Duodenal mucosa (tissue), 2 donors: ENCODE measurements around the gene VILL.
"Not testable (repeated sequence)": the region's sequence is repeated elsewhere in the genome, so short reads cannot be mapped to it uniquely, and the experiment has no call there.

Source experiments
- H3K27ac ChIP-seq: one replicate; pipeline ENCODE4 v1.7.0; 2013; ENCODE audit warnings: low read depth, low read length
- H3K27me3 ChIP-seq, 2 donors: one replicate each; pipeline ENCODE4 v1.7.0; 2013; ENCODE audit warnings: low read length in 2 of 2, control low read depth in 1 of 2; ENCODE audit not compliant: insufficient read depth in 2 of 2, control insufficient read depth in 1 of 2
- H3K36me3 ChIP-seq, 2 donors: one replicate each; pipeline ENCODE4 v1.7.0; 2013; ENCODE audit warnings: low read length in 2 of 2, control low read depth in 1 of 2; ENCODE audit not compliant: insufficient read depth in 2 of 2, control insufficient read depth in 1 of 2
- H3K4me1 ChIP-seq, 2 donors: one replicate each; pipeline ENCODE4 v1.7.0; 2013; ENCODE audit warnings: low read length in 2 of 2, control low read depth in 1 of 2; ENCODE audit not compliant: insufficient read depth in 2 of 2, control insufficient read depth in 1 of 2
- H3K4me3 ChIP-seq, 2 donors: one replicate each; pipeline ENCODE4 v1.7.0; 2013; ENCODE audit warnings: low read length in 2 of 2, low read depth in 1 of 2
- H3K9ac ChIP-seq, 2 donors: one replicate each; pipeline ENCODE4 v1.7.0; 2013; ENCODE audit warnings: low read length in 2 of 2, low read depth in 1 of 2
- H3K9me3 ChIP-seq, 2 donors: one replicate each; pipeline ENCODE4 v1.7.0; 2013; ENCODE audit warnings: low read length in 2 of 2, control low read depth in 1 of 2; ENCODE audit not compliant: control insufficient read depth in 1 of 2

VILL gene

DNA sequence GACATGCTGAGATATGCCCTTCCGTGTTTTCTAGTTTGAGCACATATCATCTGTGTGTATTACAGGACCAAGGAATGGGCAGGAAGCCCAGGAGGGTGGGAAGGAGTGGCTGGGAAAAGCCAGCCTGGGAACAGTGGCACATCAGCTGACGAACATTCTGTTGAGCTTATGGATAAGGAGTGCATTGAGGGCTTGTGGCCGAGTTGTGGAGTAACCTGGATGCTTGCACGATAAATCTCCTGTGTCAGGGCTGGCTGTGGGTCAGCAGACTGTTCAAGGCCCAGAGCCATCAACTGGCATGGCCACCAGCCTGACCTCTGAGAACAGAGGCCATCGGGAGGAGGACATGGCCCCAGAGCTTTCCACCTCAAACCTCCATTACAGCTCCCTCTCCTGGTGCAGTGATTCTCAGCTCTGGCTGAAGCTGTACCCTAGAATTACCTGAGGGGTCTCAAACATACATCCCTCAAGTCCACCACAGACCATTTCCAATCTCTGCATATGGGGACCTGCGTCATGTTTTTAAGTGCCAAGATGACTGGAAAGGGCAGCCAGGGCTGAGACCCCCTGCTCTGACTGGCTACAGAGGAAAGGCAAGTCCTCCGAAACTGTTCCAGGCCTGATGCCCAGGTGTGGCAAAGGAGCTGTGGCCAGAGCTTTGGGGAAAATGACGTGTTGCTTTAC is 4.8 kb upstream of the VILL start:
- Histone ChIP-seq H3K4me3 (peak overlapping the region; percentile 38 to 60), H3K4me1 (peaks cover 39 to 48% of the 10 kb centered on the region in 2 donors), H3K27ac (peak overlapping the region; percentile 87), H3K9ac (peak overlapping the region; percentile 69 to 75), H3K36me3 (peaks cover under 1 to 14% of the 10 kb centered on the region in 2 donors), H3K27me3 (no peaks in the 10 kb centered on the region), H3K9me3 (no peaks in the 10 kb centered on the region)

DNA sequence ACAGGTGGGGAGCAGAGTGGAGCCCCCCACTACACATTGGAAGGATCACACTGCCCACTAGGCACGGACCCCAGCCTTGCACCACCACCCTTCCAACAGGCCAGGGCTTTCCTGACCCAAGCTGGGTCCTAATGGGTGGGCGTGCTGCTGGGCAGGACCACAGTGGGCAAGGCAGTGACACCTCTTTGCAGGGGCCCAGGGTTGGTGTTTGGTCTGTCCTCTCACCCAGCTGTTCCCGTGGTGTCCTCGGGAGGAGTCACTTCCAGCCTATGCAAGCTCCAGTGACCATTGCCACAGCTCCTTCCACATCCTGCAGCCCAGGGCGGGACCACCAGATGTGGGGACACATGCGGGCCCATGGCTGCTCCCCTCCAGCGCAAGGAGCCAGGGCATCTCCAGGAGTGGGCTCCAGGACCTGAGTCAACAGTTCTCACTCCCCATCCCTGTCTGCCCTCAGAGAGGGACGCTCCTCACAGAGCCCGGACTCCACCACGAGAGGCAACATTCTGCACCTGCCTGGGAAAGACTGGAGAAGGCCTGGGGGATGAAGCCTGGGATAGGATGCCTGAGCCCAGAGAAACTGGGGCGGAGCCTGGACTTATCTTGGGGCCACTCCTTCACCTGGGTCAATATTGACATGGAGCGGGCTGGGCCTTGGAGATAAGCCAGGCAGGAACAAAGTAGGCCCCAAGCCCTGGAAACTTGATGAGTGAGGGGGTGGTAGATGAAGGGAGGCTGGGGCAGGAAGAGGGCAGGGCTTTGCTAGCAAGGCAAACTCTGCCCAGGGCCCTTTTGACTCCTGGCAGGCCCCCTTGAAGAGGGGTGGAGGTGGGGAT is 3.9 kb upstream of the VILL start:
- no peaks in the 10 kb centered on the region for H3K27me3 ChIP-seq
- peak overlapping the region; percentile 38 to 60 for H3K4me3 ChIP-seq
- peak overlapping the region; percentile 69 to 75 for H3K9ac ChIP-seq
- H3K9me3 ChIP-seq: no peaks in the 10 kb centered on the region
- H3K4me1 ChIP-seq: peaks cover 39 to 48% of the 10 kb centered on the region in 2 donors
- H3K27ac ChIP-seq: peak overlapping the region; percentile 87
- peaks cover 0 to 10% of the 10 kb centered on the region in 2 donors for H3K36me3 ChIP-seq

DNA sequence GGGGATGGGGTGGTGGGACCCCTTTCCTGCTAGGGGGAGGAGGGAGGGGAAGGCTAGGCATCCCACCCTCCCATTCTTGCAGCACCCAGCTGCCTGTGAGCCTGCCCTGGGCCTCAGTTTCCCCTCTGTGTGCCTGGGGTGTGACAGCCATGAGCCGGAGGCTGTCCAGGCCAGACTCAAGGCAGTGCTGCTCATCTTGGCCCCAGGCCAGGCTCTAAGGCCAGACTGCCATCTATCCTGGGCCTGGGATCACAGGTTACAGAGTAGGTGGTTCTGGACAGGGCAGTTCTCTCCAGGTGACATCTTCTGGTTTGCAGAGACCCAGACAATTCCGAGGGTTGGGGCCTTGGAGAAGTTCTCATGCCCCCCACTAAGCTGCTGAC is 3.3 kb upstream of the VILL start:
- Histone ChIP-seq H3K27me3 (no peaks in the 10 kb centered on the region), H3K4me3 (peak overlapping the region in 1 of 2 donors; percentile 9), H3K27ac (peak overlapping the region; percentile 83), H3K9me3 (no peaks in the 10 kb centered on the region), H3K9ac (peak overlapping the region; percentile 27 to 75), H3K36me3 (peaks cover 0 to 4% of the 10 kb centered on the region in 2 donors), H3K4me1 (peaks cover 41 to 48% of the 10 kb centered on the region in 2 donors)

DNA sequence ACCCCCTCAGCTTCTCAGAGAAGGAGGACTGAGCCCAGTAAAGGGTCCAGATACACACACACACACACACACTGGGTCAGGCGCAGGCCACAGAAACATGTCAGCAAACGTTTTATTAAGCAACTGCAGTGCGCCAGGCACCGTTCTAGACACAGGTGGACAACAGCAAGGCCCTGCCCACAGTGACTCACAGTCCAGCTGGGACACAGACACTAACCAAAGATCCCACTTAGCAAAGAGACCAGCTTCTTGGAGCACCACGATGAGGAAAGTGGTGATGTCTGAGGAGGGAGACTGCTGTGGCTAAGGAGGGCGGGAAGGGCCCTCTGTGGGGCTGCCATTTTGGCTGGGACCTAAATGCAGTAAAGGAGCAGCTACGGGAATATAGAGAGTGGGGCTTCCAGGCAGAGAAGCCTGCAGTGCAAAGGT is 2.8 kb upstream of the VILL start:
- Histone ChIP-seq H3K27ac (peak overlapping the region; percentile 83), H3K27me3 (no peaks in the 10 kb centered on the region), H3K9ac (peak overlapping the region; percentile 27 to 75), H3K36me3 (peaks cover 0 to 4% of the 10 kb centered on the region in 2 donors), H3K9me3 (no peaks in the 10 kb centered on the region), H3K4me3 (peak overlapping the region in 1 of 2 donors; percentile 22), H3K4me1 (peaks cover 42 to 48% of the 10 kb centered on the region in 2 donors)

GRCh38 chr3:37988376-37988775 is 2.2 kb upstream of the VILL start:
- H3K9me3 ChIP-seq, H3K27ac ChIP-seq, H3K36me3 ChIP-seq, H3K27me3 ChIP-seq: not testable (repeated sequence)
- Histone ChIP-seq H3K9ac (peak overlapping the region; percentile 1 to 75), H3K4me3 (peak overlapping the region in 1 of 2 donors; percentile 22), H3K4me1 (peaks cover 48 to 53% of the 10 kb centered on the region in 2 donors)

- H3K36me3 ChIP-seq: peaks cover 0 to 4% of the 10 kb centered on the region in 2 donors
- H3K27me3 ChIP-seq: no peaks in the 10 kb centered on the region
- H3K9me3 ChIP-seq: no peaks in the 10 kb centered on the region
- H3K27ac ChIP-seq: no peak overlapping the region
- peak overlapping the region in 1 of 2 donors; percentile 33 for H3K4me3 ChIP-seq
- H3K9ac ChIP-seq: peak overlapping the region; percentile 4 to 99
- H3K4me1 ChIP-seq: peaks cover 54 to 59% of the 10 kb centered on the region in 2 donors
These were observed 1.6 kb upstream of the VILL start for GRCh38 chr3:37988931-37989525.

DNA sequence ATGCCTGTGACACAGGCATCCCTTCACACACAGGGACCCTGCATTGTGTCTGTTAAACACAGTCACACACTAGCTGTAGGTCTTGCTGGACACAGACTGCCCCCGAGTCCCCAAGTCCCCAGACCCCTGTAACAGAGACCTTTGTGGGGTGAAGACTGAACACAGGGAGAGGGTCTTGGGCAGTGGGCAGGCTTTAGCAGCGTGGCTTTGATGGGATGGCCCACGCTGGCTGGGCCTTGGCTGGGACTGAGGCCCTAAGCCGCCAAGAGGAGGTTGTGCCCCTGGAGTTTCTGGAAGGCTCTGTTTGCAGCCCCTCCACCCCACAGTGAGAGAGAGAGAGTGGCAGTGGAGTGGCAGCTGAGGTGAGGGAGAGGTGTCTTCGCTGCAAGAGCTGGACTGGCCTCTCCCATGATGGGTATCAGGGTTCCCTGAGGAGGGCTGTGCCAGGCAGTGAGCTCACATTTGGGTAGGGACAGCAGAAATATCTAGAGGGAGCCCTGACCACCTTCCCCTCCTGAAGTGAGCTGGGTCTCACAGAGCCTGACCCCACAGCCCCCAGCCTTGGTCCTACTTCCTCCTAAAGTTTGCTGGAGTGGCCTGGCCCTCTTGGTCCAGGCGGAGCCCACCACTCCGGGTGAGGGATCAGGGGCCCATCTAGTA is 635 bp upstream of the VILL start:
- peak overlapping the region; percentile 66 to 70 for H3K4me3 ChIP-seq
- H3K9me3 ChIP-seq: no peaks in the 10 kb centered on the region
- H3K4me1 ChIP-seq: peaks cover 63 to 64% of the 10 kb centered on the region in 2 donors
- no peaks in the 10 kb centered on the region for H3K36me3 ChIP-seq
- H3K27me3 ChIP-seq: no peaks in the 10 kb centered on the region
- peak overlapping the region; percentile 88 for H3K27ac ChIP-seq
- H3K9ac ChIP-seq: peak overlapping the region; percentile 90 to 99

DNA sequence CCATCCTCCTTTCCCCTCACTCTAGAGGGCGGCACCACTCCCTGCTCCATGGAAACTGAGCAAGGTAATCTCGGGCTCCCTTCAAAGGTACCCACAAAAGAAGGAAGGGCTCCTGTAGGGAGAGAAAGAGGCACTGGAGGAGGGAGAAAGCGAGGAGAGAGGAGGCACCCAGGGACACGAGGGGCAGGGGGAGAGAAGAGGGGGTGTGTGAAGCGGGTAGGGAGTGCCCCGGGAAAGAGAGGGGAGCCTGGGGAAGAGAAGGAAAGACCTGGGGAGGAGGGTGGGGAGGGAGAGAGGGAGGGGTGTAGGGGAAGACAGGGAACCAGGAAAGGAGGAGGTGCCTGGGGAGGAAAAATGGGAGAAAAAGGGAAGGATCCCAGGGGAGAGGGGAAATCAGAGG is 523 bp downstream of the VILL start:
- Histone ChIP-seq H3K4me1 (peaks cover 61 to 65% of the 10 kb centered on the region in 2 donors), H3K27ac (peak overlapping the region; percentile 88), H3K36me3 (peaks cover 9 to 10% of the 10 kb centered on the region in 2 donors), H3K9ac (peak overlapping the region; percentile 90 to 99), H3K9me3 (no peaks in the 10 kb centered on the region), H3K4me3 (peak overlapping the region; percentile 66 to 70), H3K27me3 (no peaks in the 10 kb centered on the region)

- peaks cover 60 to 65% of the 10 kb centered on the region in 2 donors for H3K4me1 ChIP-seq
These were observed 1.2 kb downstream of the VILL start for GRCh38 chr3:37991823-37992222.

More at GRCh38 chr3:37991823-37992222, 1.2 kb downstream of the VILL start:
- Histone ChIP-seq H3K9ac (peak overlapping the region; percentile 90 to 99), H3K4me3 (peak overlapping the region; percentile 66 to 70), H3K9me3 (no peaks in the 10 kb centered on the region), H3K36me3 (peaks cover 13 to 16% of the 10 kb centered on the region in 2 donors), H3K27ac (peak overlapping the region; percentile 88), H3K27me3 (no peaks in the 10 kb centered on the region)
